ENCODE results near the gene FURIN.
"Not testable (repeated sequence)": the region's sequence is repeated elsewhere in the genome, so short reads cannot be mapped to it uniquely, and the experiment has no call there.

FURIN gene

GRCh38 chr15:90901175-90902039 lies 33.0 kb downstream of the FURIN start:
- DNase-seq (ENCODE audit: insufficient read length, low spot score) = no peak
- FAIRE-seq = no peak

GRCh38 chr15:90902040-90902839 lies 33.9 kb downstream of the FURIN start:
- FAIRE-seq = no peak
- DNase-seq (ENCODE audit: insufficient read length, low spot score) = peak; percentile 86

DNA sequence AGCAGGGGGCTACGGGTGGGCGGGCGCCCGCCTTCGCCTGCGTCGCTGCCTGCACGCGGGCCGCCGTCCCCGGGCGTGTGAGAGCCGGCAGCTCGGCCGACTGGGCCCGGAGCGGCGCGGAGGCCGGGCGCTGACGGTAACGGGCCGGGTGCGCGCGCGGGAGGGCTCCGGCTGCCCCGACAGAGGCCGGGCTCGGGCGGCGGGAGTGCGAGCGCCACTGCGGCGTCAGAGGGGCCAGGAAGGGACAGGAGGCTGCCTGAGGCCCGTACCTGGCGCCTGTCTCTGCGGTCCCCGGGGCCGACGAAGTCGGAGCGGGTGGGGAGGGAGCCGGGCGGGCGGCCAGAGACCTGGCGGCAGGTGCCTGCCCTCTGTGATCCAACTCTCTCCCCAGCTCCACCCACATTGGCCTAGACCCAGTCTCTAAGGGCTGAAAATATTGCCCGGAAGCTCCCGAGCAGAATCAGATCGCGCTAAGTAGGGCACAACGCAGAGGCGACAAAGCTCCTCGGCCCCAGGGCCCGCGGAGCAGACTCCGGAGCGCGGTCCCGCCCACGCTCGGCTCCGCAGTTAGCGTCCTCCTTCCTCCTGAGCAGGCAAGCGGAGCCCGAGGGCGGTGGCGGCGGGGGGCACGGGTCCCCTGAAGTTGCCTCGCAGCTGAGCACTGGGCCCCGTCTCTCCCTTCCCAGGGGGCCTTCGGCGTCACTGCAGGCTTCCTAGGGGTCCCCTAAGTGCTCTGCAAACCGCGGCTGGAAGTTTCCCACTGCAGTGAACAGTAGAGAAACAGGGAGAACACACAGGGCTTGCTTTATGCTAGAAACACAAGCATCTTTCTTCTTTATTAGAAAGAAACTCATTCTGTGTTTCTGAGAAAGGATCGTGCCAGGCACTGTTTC lies 34.7 kb downstream of the FURIN start, which contains the start of gene MAN2A2:
MAN2A2 (plus strand) TSS at position 463 of the 893 bp plus-strand sequence. CDS start 906 bp downstream, outside the sequence.
- peak; percentile 52 for DNase-seq (ENCODE audit: insufficient read length, low spot score)
- no peak for FAIRE-seq

DNA sequence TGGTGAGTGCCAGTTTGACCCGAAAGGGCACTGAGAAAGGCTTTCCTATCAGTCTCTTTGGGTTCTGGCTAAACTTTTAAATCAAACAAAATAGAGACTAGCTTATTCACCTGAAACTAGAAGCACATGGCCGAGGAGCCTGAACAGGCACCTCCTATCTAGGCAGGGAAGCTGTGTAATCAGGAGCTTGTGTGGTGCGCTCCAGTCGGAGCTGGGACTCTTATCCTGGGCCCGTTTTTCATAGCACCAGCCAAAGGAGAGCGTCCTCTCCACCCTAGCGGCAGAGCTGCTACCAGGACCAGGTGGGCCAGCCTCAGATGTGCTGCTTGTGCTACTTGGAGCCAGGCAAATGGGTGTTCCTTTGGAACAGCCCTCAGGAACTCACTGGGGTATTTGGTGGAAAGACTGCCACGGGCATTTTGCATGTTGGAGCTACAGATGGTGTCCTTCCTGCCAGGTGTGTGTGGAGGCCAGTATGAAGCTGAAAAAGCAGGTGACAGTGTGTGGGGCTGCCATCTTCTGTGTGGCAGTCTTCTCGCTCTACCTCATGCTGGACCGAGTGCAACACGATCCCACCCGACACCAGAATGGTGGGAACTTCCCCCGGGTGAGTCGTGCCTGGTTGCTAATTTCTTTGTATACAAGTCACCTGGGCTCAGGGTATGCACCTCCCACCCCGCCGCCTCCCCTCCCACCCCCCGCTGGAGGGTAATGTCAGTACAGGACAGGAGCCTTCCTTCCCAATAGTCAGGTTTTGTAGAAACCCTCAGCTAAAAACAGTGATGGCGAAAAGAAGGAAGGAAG lies 35.5 kb downstream of the FURIN start:
- FAIRE-seq = no peak
- no peak for DNase-seq (ENCODE audit: insufficient read length, low spot score)

- no peak for FAIRE-seq
- DNase-seq (ENCODE audit: insufficient read length, low spot score) = no peak
Observed at GRCh38 chr15:90904746-90905145, 36.4 kb downstream of the FURIN start.

DNA sequence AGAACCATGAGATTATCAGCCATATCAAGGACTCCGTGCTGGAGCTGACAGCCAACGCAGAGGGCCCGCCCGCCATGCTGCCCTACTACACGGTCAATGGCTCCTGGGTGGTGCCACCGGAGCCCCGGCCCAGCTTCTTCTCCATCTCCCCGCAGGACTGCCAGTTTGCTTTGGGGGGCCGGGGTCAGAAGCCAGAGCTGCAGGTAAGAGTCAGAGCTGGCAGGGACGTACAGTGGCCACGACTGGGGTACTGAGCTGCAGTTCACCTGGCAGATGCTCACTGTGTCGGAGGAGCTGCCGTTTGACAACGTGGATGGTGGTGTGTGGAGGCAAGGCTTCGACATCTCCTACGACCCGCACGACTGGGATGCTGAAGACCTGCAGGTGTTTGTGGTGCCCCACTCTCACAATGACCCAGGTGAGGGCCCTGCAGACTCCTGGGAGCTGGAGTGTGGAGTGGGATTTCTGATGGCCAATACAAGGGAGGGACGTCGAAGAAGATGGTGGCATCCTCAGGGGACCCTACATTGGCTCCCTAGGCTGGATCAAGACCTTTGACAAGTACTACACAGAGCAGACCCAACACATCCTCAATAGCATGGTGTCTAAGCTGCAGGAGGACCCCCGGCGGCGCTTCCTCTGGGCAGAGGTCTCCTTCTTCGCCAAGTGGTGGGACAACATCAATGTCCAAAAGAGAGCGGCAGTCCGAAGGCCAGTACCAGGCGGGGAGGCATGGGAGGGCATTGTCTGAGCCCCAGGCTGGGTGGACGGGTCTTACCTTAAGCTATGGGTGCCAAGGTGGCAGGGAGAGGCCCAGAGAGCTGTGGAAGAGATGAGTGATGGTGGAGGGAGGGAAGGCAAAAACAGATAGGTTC lies 37.2 kb downstream of the FURIN start:
- FAIRE-seq (no peak), DNase-seq (ENCODE audit: insufficient read length, low spot score) (no peak)

DNA sequence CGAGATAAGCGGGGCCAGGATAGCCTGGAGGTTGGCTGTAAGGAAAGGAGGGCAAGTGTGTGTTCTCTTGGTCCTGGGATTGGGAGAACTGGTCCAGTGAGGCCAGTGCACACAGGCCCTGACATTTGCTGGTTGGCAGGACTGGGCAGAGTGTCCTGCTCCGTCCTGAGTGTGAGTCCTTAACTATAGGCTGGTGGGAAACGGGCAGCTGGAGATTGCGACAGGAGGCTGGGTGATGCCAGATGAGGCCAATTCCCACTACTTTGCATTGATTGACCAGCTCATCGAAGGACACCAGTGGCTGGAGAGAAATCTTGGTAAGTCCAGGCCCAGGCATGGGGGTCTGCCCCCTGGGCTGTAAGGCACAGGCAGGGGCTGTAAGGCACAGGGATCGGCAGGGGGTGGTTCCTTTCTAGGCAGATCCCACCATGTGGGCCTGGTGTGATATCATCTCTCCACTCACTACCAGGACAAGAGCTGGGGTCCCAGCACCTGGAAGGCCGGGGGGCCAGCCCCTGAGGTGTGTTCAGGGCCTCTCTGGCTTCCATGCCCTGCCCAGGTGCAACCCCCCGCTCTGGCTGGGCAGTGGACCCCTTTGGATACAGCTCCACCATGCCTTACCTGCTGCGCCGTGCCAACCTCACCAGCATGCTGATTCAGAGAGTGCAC lies 37.9 kb downstream of the FURIN start:
- FAIRE-seq = no peak

GRCh38 chr15:90907051-90907660 lies 38.8 kb downstream of the FURIN start:
- DNase-seq (ENCODE audit: insufficient read length, low spot score) (no peak), FAIRE-seq (no peak)

More for the DNA sequence above, 37.9 kb downstream of the FURIN start:
- no peak for DNase-seq (ENCODE audit: insufficient read length, low spot score)

DNA sequence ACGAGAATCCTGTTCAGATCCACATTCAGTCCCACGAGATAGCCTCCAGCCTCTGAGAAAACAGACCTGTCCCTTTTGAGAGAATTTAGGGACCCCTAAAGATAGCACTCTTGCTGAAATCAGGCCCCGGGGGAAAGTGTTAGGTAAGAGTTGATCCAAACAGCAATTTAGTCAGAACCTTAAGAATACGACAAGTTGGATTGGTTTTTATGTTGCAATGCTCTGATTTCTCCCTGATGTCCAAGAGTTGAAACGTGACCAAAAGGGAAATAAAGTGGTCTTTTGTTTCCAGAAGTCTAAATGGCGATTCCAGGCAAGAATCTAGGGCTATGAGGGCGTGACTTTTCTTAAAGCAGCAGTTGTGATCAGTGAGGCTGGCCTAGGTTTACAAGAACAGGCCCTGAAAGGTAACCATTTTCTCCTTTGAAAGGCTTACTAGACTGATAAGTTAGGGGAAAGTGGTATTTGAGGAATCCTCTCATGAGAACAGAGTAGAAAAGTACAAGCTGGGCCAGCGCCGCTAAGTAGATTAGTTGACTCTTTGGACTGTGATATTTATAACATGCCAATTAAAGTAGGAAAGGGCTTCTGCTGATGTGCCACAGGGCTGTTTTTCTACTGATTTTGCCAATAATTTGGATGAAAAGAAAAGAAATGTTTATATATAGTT lies 39.6 kb downstream of the FURIN start:
- DNase-seq (ENCODE audit: insufficient read length, low spot score) (no peak), FAIRE-seq (no peak)

DNA sequence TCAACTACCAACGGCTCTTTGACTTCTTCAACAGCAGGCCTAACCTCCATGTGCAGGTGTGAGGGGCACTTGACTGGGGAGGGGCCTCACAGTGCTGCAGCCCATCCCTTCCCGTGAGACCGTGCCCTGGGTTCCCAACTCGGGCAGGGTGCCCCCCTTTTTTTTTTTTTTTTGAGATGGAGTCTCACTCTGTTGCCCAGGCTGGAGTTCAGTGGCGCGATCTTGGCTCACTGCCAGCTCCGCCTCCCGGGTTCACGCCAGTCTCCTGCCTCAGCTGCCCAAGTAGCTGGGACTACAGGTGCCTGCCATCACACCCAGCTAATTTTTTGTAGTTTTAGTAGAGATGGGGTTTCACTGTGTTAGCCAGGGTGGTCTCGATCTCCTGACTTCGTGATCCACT lies 41.1 kb downstream of the FURIN start:
- FAIRE-seq; DNase-seq (ENCODE audit: insufficient read length, low spot score): not testable (repeated sequence)

- FAIRE-seq (no peak), DNase-seq (ENCODE audit: insufficient read length, low spot score) (no peak)
Observed at GRCh38 chr15:90909976-90910375, 41.6 kb downstream of the FURIN start.

DNA sequence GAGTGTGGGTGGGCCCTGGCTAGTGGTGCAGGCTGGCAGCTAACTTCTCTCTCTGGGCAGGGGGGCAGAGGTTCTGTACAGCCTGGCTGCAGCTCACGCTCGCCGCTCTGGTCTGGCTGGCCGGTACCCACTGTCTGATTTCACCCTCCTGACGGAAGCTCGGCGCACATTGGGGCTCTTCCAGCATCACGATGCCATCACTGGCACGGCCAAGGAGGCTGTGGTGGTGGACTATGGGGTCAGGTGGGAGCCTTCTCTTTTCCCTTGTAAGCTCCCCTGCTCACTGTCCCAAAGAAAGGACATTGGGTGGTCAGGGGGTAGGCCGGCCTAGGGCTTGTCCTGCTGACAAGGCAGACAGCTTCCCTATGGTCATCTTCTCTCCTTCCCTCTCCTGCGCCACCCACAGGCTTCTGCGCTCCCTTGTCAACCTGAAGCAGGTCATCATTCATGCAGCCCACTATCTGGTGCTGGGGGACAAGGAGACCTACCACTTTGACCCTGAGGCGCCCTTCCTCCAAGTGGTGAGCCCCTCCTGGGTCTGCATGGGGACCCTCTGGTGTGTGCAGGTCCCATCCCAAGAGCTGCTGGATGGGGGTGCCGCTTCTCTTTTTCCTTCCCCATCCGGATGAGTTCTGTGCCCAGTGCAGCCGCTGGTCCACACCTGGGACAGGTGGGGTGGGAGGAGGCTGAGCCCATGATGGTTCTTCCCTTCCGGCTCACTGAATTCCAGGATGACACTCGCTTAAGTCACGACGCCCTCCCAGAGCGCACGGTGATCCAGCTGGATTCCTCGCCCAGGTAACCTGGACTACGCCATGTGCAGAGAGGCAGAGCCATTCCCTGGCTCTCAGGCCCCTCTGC lies 42.3 kb downstream of the FURIN start:
- FAIRE-seq (no peak), DNase-seq (ENCODE audit: insufficient read length, low spot score) (no peak)

DNA sequence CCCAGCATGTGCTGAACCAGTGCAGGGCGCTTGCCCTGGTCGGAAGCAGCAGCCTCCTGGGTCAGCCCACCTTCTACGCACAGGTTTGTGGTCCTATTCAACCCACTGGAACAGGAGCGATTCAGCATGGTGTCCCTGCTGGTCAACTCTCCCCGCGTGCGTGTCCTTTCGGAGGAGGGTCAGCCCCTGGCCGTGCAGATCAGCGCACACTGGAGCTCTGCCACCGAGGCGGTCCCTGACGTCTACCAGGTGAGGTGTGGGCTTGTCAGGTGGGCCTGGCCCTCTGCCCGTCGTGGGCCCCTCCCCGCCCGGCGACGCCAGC lies 42.9 kb downstream of the FURIN start:
- DNase-seq (ENCODE audit: insufficient read length, low spot score) (no peak), FAIRE-seq (no peak)

DNA sequence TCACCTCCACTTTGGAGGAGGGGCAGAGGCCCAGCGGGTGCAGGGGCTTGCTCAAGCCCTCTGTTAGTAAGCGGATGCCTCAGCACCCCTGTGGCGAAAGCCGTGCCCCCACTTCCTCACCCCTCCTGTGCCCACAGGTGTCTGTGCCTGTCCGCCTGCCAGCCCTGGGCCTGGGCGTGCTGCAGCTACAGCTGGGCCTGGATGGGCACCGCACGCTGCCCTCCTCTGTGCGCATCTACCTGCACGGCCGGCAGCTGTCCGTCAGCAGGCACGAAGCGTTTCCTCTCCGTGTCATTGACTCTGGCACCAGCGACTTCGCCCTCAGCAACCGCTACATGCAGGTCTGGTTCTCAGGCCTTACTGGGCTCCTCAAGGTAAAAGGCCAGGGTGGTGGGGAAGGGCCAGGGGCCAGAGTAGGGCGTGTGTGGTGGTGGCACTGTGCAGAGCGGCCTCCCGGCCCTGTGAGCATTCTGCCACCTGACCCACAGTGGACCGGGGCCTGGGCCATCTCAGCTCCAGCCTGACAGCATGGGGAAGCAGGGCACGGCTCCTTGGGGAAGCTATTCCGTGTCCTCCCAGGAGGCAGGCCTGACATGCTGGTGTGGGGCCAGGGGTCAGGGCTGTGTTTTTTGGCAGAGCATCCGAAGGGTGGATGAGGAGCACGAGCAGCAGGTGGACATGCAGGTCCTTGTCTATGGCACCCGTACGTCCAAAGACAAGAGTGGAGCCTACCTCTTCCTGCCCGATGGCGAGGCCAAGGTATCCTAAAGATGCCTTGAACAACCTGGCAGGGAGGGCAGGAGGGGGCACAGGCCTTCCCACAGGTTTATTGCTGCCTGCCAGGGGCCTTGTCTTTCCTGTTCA lies 43.8 kb downstream of the FURIN start:
- DNase-seq (ENCODE audit: insufficient read length, low spot score) (no peak), FAIRE-seq (no peak)

GRCh38 chr15:90912770-90913075 lies 44.3 kb downstream of the FURIN start:
- no peak for FAIRE-seq
- no peak for DNase-seq (ENCODE audit: insufficient read length, low spot score)

DNA sequence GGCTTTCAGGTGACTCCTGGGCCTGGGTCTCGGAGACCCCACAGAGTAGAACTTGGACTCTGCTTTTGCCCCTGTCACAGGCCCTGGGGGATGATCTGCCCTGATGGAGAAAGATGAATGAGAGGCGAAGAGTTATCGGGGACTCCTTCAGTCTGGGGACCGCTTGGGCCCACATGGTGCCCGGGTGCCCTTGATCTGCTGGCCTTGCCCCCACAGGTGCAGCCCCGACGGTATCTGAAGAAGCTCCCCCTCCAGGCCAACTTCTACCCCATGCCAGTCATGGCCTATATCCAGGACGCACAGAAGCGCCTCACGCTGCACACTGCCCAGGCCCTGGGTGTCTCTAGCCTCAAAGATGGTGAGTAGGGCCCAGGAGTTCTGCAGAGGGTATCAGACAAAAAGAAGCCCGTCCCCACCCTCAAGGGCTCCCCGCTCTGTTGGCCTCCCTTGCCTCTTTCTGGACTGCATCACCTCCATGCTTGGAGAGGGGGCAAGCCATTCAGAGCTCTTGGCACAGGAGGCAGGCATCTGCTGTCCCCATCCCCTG lies 45.1 kb downstream of the FURIN start:
- no peak for FAIRE-seq
- no peak for DNase-seq (ENCODE audit: insufficient read length, low spot score)
